HepG2 (cell line): ENCODE measurements around the gene CRISPLD2. TPM values are rescaled to one million over a fixed set of nuclear protein-coding genes. Genes with fewer than 3 reads are reported as not detected.

Source experiments
- ATAC-seq: fragments of 200-7000 bp; cut with Tn5 transposase; 3 replicates; pipeline ENCODE4 v1.9.1; 2020; ENCODE audit warnings: mild to moderate bottlenecking, moderate library complexity
- BruUV-seq: library from RNA; stranded (reverse); fragments of 400-500 nt; replicated peaks from 2 replicates; lab custom pipeline; 2021; lab: Mats Ljungman, UMichigan
- CTCF ChIA-PET: fragments of 300-600 bp; formaldehyde crosslinking; extraction: SDS; loops from one replicate; lab custom pipeline; 2021; ENCODE audit warnings: low total read pairs, inconsistent platforms, low intra/inter-chr PET ratio; lab: Yijun Ruan, JAX
- POLR2A ChIA-PET: fragments of 350-600 bp; sonication (Branson Sonifier 250); formaldehyde crosslinking; loops from one replicate; lab custom pipeline; 2020; ENCODE audit warnings: antibody characterized with exemption, inconsistent platforms; lab: Yijun Ruan, JAX
- DNase-seq: peaks from one replicate; pipeline ENCODE4 v3.0.0-alpha.2; 2015; ENCODE audit warnings: low spot score
- FAIRE-seq: peaks from 3 replicates; lab custom pipeline; 2011; peaks lifted over from hg19 to GRCh38; lab: Jason Lieb, UNC
- H2AFZ ChIP-seq: one replicate; pipeline ENCODE4 v1.6.1; 2011; ENCODE audit warnings: low read length, inconsistent platforms
- H3K27ac ChIP-seq: fragments of 300-600 bp; 3 replicates; pipeline ENCODE4 v1.8.0; 2011; ENCODE audit warnings: mixed run types, mild to moderate bottlenecking, mixed read lengths, low read length, inconsistent platforms; ENCODE audit not compliant: insufficient read depth; ENCODE audit errors: extremely low read length
- H3K27me3 ChIP-seq, 2 experiments: fragments of 200-600 bp in 1 of 2; 2 replicates in 1 of 2; 3 replicates in 1 of 2; pipeline versions ENCODE4 v1.6.0 to v1.8.0; 2011; ENCODE audit warnings: low read length in 2 of 2, mild to moderate bottlenecking in 2 of 2, moderate library complexity in 2 of 2, inconsistent platforms in 1 of 2; ENCODE audit not compliant: insufficient read depth in 2 of 2, control insufficient read depth in 1 of 2
- H3K36me3 ChIP-seq, 2 experiments: fragments of 200-600 bp in 1 of 2; replicated peaks in 1 of 2; 2 replicates in 1 of 2; 3 replicates in 1 of 2; pipeline versions ENCODE4 v1.5.1 to v1.8.0; 2011; ENCODE audit warnings: low read length in 2 of 2, inconsistent platforms in 1 of 2; ENCODE audit not compliant: insufficient read depth in 2 of 2, control insufficient read depth in 1 of 2
- H3K4me1 ChIP-seq: 2 replicates; pipeline ENCODE4 v1.5.1; 2012; ENCODE audit warnings: low read length, inconsistent platforms; ENCODE audit not compliant: insufficient read depth
- H3K4me2 ChIP-seq: 2 replicates; pipeline ENCODE4 v1.6.0; 2011; ENCODE audit warnings: low read depth, low read length, inconsistent platforms
- H3K4me3 ChIP-seq, 3 experiments: fragments of 200-600 bp in 1 of 3; sonication (generic), shearing (Covaris generic) in 1 of 3; replicated peaks in 1 of 3; 2 replicates each; pipeline ENCODE4 v1.5.1; 2011 to 2016; ENCODE audit warnings: low read length in 3 of 3, inconsistent platforms in 2 of 3, low read depth in 2 of 3, mild to moderate bottlenecking in 2 of 3, control low read depth in 1 of 3, mixed read lengths in 1 of 3; ENCODE audit not compliant: insufficient read depth in 1 of 3
- H3K79me2 ChIP-seq: one replicate; pipeline ENCODE4 v1.6.1; 2011; ENCODE audit warnings: low read length, inconsistent platforms; ENCODE audit not compliant: insufficient read depth
- H3K9ac ChIP-seq: 2 replicates; pipeline ENCODE4 v1.6.0; 2011; ENCODE audit warnings: mild to moderate bottlenecking, low read depth, low read length, inconsistent platforms; ENCODE audit not compliant: insufficient read depth
- H3K9me3 ChIP-seq: 2 replicates; pipeline ENCODE4 v1.5.1; 2012; ENCODE audit warnings: mild to moderate bottlenecking, low read length
- H4K20me1 ChIP-seq: 2 replicates; pipeline ENCODE4 v1.6.0; 2011; ENCODE audit warnings: inconsistent platforms, mild to moderate bottlenecking, low read length, moderate library complexity; ENCODE audit not compliant: insufficient read depth
- CREB1 ChIP-seq, 2 experiments: fragments of 450-650 bp in 1 of 2; IDR thresholded peaks; 2 replicates each; pipeline ENCODE4 v1.6.1; 2016 to 2017; ENCODE audit warnings: control low read depth in 1 of 2, mild to moderate bottlenecking in 1 of 2, missing compliant biosample characterization in 1 of 2, missing genetic modification characterization in 1 of 2
- MLXIP ChIP-seq: sonication (generic); formaldehyde crosslinking; IDR thresholded peaks from 2 replicates; pipeline ENCODE4 v1.9.0; 2021; ENCODE audit warnings: missing genetic modification reagents, borderline replicate concordance
- NCOR1 ChIP-seq: fragments of 200-600 bp; sonication (generic); IDR thresholded peaks from 2 replicates; pipeline ENCODE4 v1.7.0; 2017; ENCODE audit warnings: antibody characterized with exemption, low read length, borderline replicate concordance
- SMYD3 ChIP-seq: sonication (generic); formaldehyde crosslinking; IDR thresholded peaks from 2 replicates; pipeline ENCODE4 v1.8.1; 2023; ENCODE audit warnings: mild to moderate bottlenecking, missing genetic modification reagents
- ZNF318 ChIP-seq: sonication (generic); formaldehyde crosslinking; IDR thresholded peaks from 2 replicates; pipeline ENCODE4 v1.4.0; 2020; ENCODE audit warnings: mild to moderate bottlenecking, missing genetic modification reagents
- ZNF503 ChIP-seq: sonication (generic); formaldehyde crosslinking; IDR thresholded peaks from 2 replicates; pipeline ENCODE4 v1.4.0; 2020; ENCODE audit warnings: missing genetic modification reagents
- ZNF720 ChIP-seq: sonication (generic); formaldehyde crosslinking; IDR thresholded peaks from 2 replicates; pipeline ENCODE4 v1.4.0; 2020; ENCODE audit warnings: missing genetic modification reagents
- WGBS: methylation state at CpG from one replicate; pipeline ENCODE4 v1.1.6; 2017; ENCODE audit warnings: low lambda C conversion rate; 5-methylcytosine and 5-hydroxymethylcytosine counted together
- in situ Hi-C: cut with HindIII; loops from 2 replicates; pipeline ENCODE4 v1.10.0; 2017; ENCODE audit warnings: low pct_unique_long_range_greater_than_20kb; ENCODE audit not compliant: extremely low pct_ligation_motif_present
- intact Hi-C: fragments of 100-400 bp; cut with micrococcal nuclease; formaldehyde crosslinking; loops from one replicate; pipeline ENCODE4 v1.10.0; 2022; ENCODE audit not compliant: unreplicated experiment
- polyA plus RNA-seq, 8 experiments: library from polyadenylated mRNA; depleted of rRNA in 3 of 8; stranded (reverse) in 7 of 8; unstranded in 1 of 8; fragments of >200 nt; fragmentation: Illumina TruSeq in 4 of 8; extraction: Trizol in 4 of 8; gene quantifications; 2 replicates each; pipeline versions ENCODE4 v1.2.1 to v1.2.3, GENCODE V29; 2011 to 2016; ENCODE audit warnings: low read depth in 4 of 8, missing spikeins in 1 of 8, mixed read lengths in 1 of 8; ENCODE audit not compliant: insufficient read depth in 1 of 8
- total RNA-seq, 5 experiments: library from RNA; depleted of rRNA; stranded (reverse); fragments of >200 nt; fragmentation: Illumina TruSeq; extraction: Trizol; gene quantifications; 2 replicates each; pipeline ENCODE4 v1.2.3, GENCODE V29; 2016; ENCODE audit warnings: low read depth in 1 of 5

Gene CRISPLD2
- total and polyA plus RNA-seq, 2 of the 13 experiments (the other 11 are each of a cell fraction or from before 2014, with no cell fraction given), result 0.04 to 0.31 TPM

GRCh38 chr16:84836234-84836647, 16.5 kb downstream of the CRISPLD2 start (continued):
- TF ChIP-seq MLXIP (no peak), SMYD3 (CRISPR knock-in tag) (no peak), ZNF503 (CRISPR knock-in tag) (no peak), CREB1 (IDR thresholded peaks at IDR 0.05) (0 out of 2 replicates have a peak, but pooled peaks have one; percentile 19), CREB1 (CRISPR knock-in tag; IDR thresholded peaks at IDR 0.05) (no peak)
- TF ChIP-seq, all 625 proteins: peak for 3

GRCh38 chr16:84836967-84837366, 17.2 kb downstream of the CRISPLD2 start:
- CTCF ChIA-PET, result no interaction called here
- H3K79me2 ChIP-seq, result no peaks in the 10 kb centered on the region
- no TSS peak for BruUV-seq
- TF ChIP-seq NCOR1 (no peak), ZNF318 (CRISPR knock-in tag) (no peak), ZNF720 (CRISPR knock-in tag) (no peak)

More at GRCh38 chr16:84836967-84837366, 17.2 kb downstream of the CRISPLD2 start:
- FAIRE-seq (no peak), ATAC-seq (no peak), DNase-seq (no peak)
- H3K9ac ChIP-seq, result no peak overlapping the region
- H3K9me3 ChIP-seq, result no peaks in the 10 kb centered on the region
- H3K4me1 ChIP-seq, result 0 out of 2 replicates have a peak, but pooled peaks cover 6% of the 10 kb centered on the region
- POLR2A ChIA-PET, result no interaction called here
- no peak overlapping the region for H2AFZ ChIP-seq
- no peak overlapping the region for H3K4me2 ChIP-seq
- no peaks in the 10 kb centered on the region for H4K20me1 ChIP-seq
- no peaks in the 10 kb centered on the region for H3K36me3 ChIP-seq
- H3K4me3 ChIP-seq, result no peak overlapping the region
- WGBS, result 60% methylated on average over 12 of the region's 12 CpGs
- in situ Hi-C loops, result no loop called here
- H3K27me3 ChIP-seq, result peaks cover 17 to 81% of the 10 kb centered on the region in 2 experiments
- no peak overlapping the region for H3K27ac ChIP-seq
- intact Hi-C loops, result loop anchor here (5.0 kb wide), 1 partner anchor 910 kb away; no protein-coding TSS in a partner anchor
